DND-41 (cell line): ENCODE results near the gene PAQR4.

ENCODE experiments used
- ATAC-seq: fragments of 200-7000 bp; cut with Tn5 transposase; 3 replicates; pipeline ENCODE4 v1.9.1; 2021; ENCODE audit warnings: low read depth; ENCODE audit not compliant: insufficient read depth
- DNase-seq: peaks from one replicate; pipeline ENCODE4 v3.0.0-alpha.2; 2020
- H2AFZ ChIP-seq: 2 replicates; pipeline ENCODE4 v1.6.0; 2012; ENCODE audit warnings: low read depth, low read length
- H3K27ac ChIP-seq: 2 replicates; pipeline ENCODE4 v1.5.1; 2012; ENCODE audit warnings: low read length, inconsistent platforms
- H3K27me3 ChIP-seq: fragments of 200-600 bp; sonication (generic); 2 replicates; pipeline ENCODE4 v1.6.0; 2012; ENCODE audit warnings: low read length, mild to moderate bottlenecking, inconsistent platforms; ENCODE audit not compliant: insufficient read depth, poor library complexity
- H3K36me3 ChIP-seq: 2 replicates; pipeline ENCODE4 v1.5.1; 2012; ENCODE audit warnings: low read length, inconsistent platforms; ENCODE audit not compliant: insufficient read depth
- H3K4me1 ChIP-seq: 2 replicates; pipeline ENCODE4 v1.5.1; 2012; ENCODE audit warnings: mild to moderate bottlenecking, low read length; ENCODE audit not compliant: insufficient read depth
- H3K4me2 ChIP-seq: 2 replicates; pipeline ENCODE4 v1.6.0; 2012; ENCODE audit warnings: mild to moderate bottlenecking, moderate library complexity, low read length, inconsistent platforms; ENCODE audit not compliant: insufficient read depth
- H3K4me3 ChIP-seq, 2 experiments: fragments of 200-600 bp in 1 of 2; shearing (Covaris generic) in 1 of 2; 2 replicates each; pipeline ENCODE4 v1.5.1; 2012 to 2016; ENCODE audit warnings: inconsistent platforms in 2 of 2, low read length in 2 of 2, mild to moderate bottlenecking in 2 of 2, low read depth in 1 of 2, moderate library complexity in 1 of 2
- H3K79me2 ChIP-seq: 2 replicates; pipeline ENCODE4 v1.6.0; 2012; ENCODE audit warnings: low read length, inconsistent platforms; ENCODE audit not compliant: insufficient read depth
- H3K9ac ChIP-seq: 2 replicates; pipeline ENCODE4 v1.6.0; 2012; ENCODE audit warnings: low read depth, mild to moderate bottlenecking, inconsistent platforms, low read length, moderate library complexity
- H3K9me3 ChIP-seq: 2 replicates; pipeline ENCODE4 v1.5.1; 2012; ENCODE audit warnings: low read length, moderate library complexity, mild to moderate bottlenecking, inconsistent platforms; ENCODE audit not compliant: insufficient read depth, severe bottlenecking
- H4K20me1 ChIP-seq: 2 replicates; pipeline ENCODE4 v1.6.0; 2012; ENCODE audit warnings: low read length; ENCODE audit not compliant: insufficient read depth
- CTCF ChIP-seq: IDR thresholded peaks from 2 replicates; pipeline ENCODE4 v1.5.1; 2012; ENCODE audit warnings: borderline replicate concordance, low read length, moderate library complexity, mild to moderate bottlenecking; ENCODE audit not compliant: poor library complexity, severe bottlenecking; ENCODE audit errors: extremely low read depth
- EZH2 ChIP-seq: IDR thresholded peaks from 3 replicates; pipeline ENCODE4 v1.6.1; 2012; ENCODE audit warnings: borderline replicate concordance, low read depth, mild to moderate bottlenecking, moderate library complexity, low read length, inconsistent platforms; ENCODE audit not compliant: severe bottlenecking

Gene PAQR4

GRCh38 chr16:2950353-2950724 is 18.8 kb upstream of the PAQR4 start:
- Histone ChIP-seq H4K20me1 (no peaks in the 10 kb centered on the region; the same call in 1 of the 2 replicates), H3K4me1 (no peaks in the 10 kb centered on the region), H3K36me3 (peaks cover 10% of the 10 kb centered on the region), H2AFZ (no peak overlapping the region), H3K4me2 (no peak overlapping the region), H3K9me3 (no peaks in the 10 kb centered on the region), H3K79me2 (no peaks in the 10 kb centered on the region), H3K9ac (no peak overlapping the region), H3K4me3 (no peak overlapping the region), H3K27me3 (no peaks in the 10 kb centered on the region), H3K27ac (no peak overlapping the region)
- TF ChIP-seq EZH2: no peak
- TF ChIP-seq CTCF: no peak
- ATAC-seq: no peak
- DNase-seq: no peak

DNA sequence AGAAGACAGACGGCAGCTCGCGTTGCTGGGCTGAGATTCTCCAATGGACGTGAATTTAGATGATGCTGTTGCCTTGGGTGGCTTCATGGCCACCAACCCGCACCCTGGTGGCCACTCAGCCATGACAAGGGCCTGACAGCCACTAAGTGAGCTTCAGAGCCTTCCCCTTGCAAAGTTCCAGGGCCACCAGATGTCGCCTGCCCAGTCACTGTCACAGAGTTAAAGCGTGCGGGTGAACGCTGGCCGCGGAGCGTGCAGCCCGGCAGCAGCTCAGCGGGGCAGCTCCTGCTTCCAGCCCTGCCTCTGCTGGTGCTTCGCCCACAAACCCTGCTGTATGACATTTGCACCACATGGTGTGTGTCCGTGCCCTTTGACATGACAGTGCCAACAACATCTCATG is 18.4 kb upstream of the PAQR4 start:
- no peaks in the 10 kb centered on the region for H3K27me3 ChIP-seq
- no peak overlapping the region for H3K4me3 ChIP-seq
- H3K79me2 ChIP-seq: no peaks in the 10 kb centered on the region
- ATAC-seq (no peak), DNase-seq (no peak)
- H3K36me3 ChIP-seq: peaks cover 10% of the 10 kb centered on the region
- H4K20me1 ChIP-seq: no peaks in the 10 kb centered on the region; the same call in 1 of the 2 replicates
- H2AFZ ChIP-seq: no peak overlapping the region
- H3K9ac ChIP-seq: no peak overlapping the region
- TF ChIP-seq EZH2 (no peak), CTCF (no peak)
- H3K27ac ChIP-seq: no peak overlapping the region
- no peaks in the 10 kb centered on the region for H3K9me3 ChIP-seq
- no peaks in the 10 kb centered on the region for H3K4me1 ChIP-seq
- no peak overlapping the region for H3K4me2 ChIP-seq

GRCh38 chr16:2952679-2953078 is 16.5 kb upstream of the PAQR4 start:
- no peaks in the 10 kb centered on the region for H3K27me3 ChIP-seq
- ATAC-seq: peak; percentile 44; the same call in 1 of the 3 replicates
- no peak overlapping the region for H3K9ac ChIP-seq
- no peak for DNase-seq
- no peaks in the 10 kb centered on the region; the same call in 1 of the 2 replicates for H4K20me1 ChIP-seq
- no peak for TF ChIP-seq CTCF
- no peak for TF ChIP-seq EZH2
- no peak overlapping the region for H3K4me2 ChIP-seq
- H3K27ac ChIP-seq: no peak overlapping the region
- peaks cover 10% of the 10 kb centered on the region for H3K36me3 ChIP-seq
- no peaks in the 10 kb centered on the region for H3K4me1 ChIP-seq
- H3K9me3 ChIP-seq: no peaks in the 10 kb centered on the region
- H2AFZ ChIP-seq: no peak overlapping the region
- H3K4me3 ChIP-seq: no peak overlapping the region
- no peaks in the 10 kb centered on the region for H3K79me2 ChIP-seq
